Measurements from ENCODE around the gene RPS6KB2. TPM values are rescaled to one million over a fixed set of nuclear protein-coding genes. Genes with fewer than 3 reads are reported as not detected.

The RPS6KB2 gene
- total and polyA plus RNA-seq, 12 donors = 16.3 to 46.3 (median 23.2) TPM

GRCh38 chr11:67434395-67434881, 6.1 kb downstream of the RPS6KB2 start:
- no peaks in the 10 kb centered on the region for H3K9me3 ChIP-seq
- WGBS, 2 donors = 83 to 84% methylated on average over 23 of the region's 23 CpGs
- DNase-seq (no peak), ATAC-seq (peak in 1 of 8 donors; percentile 3)
- peaks cover 0 to 92% (median 28%) of the 10 kb centered on the region in 9 donors for H3K36me3 ChIP-seq
- no peak for TF ChIP-seq CTCF (IDR thresholded peaks at IDR 0.05)
- peak overlapping the region in 1 of 10 donors; percentile 50 for H3K27ac ChIP-seq
- no peak overlapping the region for H3K4me3 ChIP-seq
- peaks cover 0 to 36% (median 21%) of the 10 kb centered on the region in 9 donors for H3K4me1 ChIP-seq
- intact Hi-C loops (cut with DNase I) = no loop called here
- H3K27me3 ChIP-seq = no peaks in the 10 kb centered on the region

GRCh38 chr11:67435031-67435726, 6.9 kb downstream of the RPS6KB2 start:
- H3K36me3 ChIP-seq = peaks cover 0 to 92% (median 28%) of the 10 kb centered on the region in 9 donors
- H3K4me3 ChIP-seq = peak overlapping the region in 1 of 10 donors; percentile 59
- 87 to 88% methylated on average over 23 to 26 of the region's 26 CpGs for WGBS, 2 donors
- peaks cover 0 to 36% (median 20%) of the 10 kb centered on the region in 9 donors for H3K4me1 ChIP-seq
- H3K27ac ChIP-seq = peak overlapping the region in 3 of 10 donors; percentile 4 to 93 (median 53)
- intact Hi-C loops (cut with DNase I) = no loop called here
- DNase-seq (no peak), ATAC-seq (no peak)
- no peaks in the 10 kb centered on the region for H3K9me3 ChIP-seq
- no peak for TF ChIP-seq CTCF (IDR thresholded peaks at IDR 0.05)
- no peaks in the 10 kb centered on the region for H3K27me3 ChIP-seq

GRCh38 chr11:67435727-67436458, 7.6 kb downstream of the RPS6KB2 start:
- DNase-seq = no peak
- intact Hi-C loops (cut with DNase I) = no loop called here
- WGBS, 2 donors = 85 to 91% methylated on average over 38 of the region's 38 CpGs
- H3K36me3 ChIP-seq = peaks cover 0 to 92% (median 28%) of the 10 kb centered on the region in 9 donors
- H3K27me3 ChIP-seq = no peaks in the 10 kb centered on the region
- peak overlapping the region in 2 of 10 donors; percentile 3 to 59 for H3K4me3 ChIP-seq
- no peak for TF ChIP-seq CTCF (IDR thresholded peaks at IDR 0.05)
- H3K9me3 ChIP-seq = no peaks in the 10 kb centered on the region
- no peak for ATAC-seq
- peak overlapping the region in 6 of 10 donors; percentile 4 to 93 (median 51) for H3K27ac ChIP-seq
- peaks cover 1 to 44% (median 24%) of the 10 kb centered on the region in 9 donors for H3K4me1 ChIP-seq

- DNase-seq = no peak
- 56 to 57% methylated on average over 6 of the region's 6 CpGs for WGBS, 2 donors
- no peak for TF ChIP-seq CTCF (IDR thresholded peaks at IDR 0.05)
- peak overlapping the region in 2 of 10 donors; percentile 3 to 59 for H3K4me3 ChIP-seq
- no peak for ATAC-seq
- no peaks in the 10 kb centered on the region for H3K9me3 ChIP-seq
- intact Hi-C loops (cut with DNase I) = no loop called here
- H3K27me3 ChIP-seq = no peaks in the 10 kb centered on the region
- peaks cover 4 to 47% (median 28%) of the 10 kb centered on the region in 9 donors for H3K4me1 ChIP-seq
- H3K27ac ChIP-seq = peak overlapping the region in 4 of 10 donors; percentile 47 to 93 (median 54)
- peaks cover 0 to 92% (median 30%) of the 10 kb centered on the region in 9 donors for H3K36me3 ChIP-seq
Measured at GRCh38 chr11:67436459-67437081, 8.3 kb downstream of the RPS6KB2 start.

Measured in heart right ventricle (tissue), 16 donors.